MM.1S (cell line): Measurements from ENCODE around the gene PABPC3.

Experiments used
- CTCF ChIP-seq: fragments of 300-600 bp; sonication (generic); IDR thresholded peaks from 2 replicates; pipeline ENCODE4 v1.5.1; 2016; ENCODE audit warnings: antibody characterized with exemption, low read length, mixed read lengths
- EZH2 ChIP-seq: fragments of 300-600 bp; sonication (generic); optimal IDR thresholded peaks from 2 replicates; pipeline ENCODE3; 2017; ENCODE audit warnings: low read depth, mild to moderate bottlenecking, antibody characterized with exemption, low read length, mixed read lengths

- TF ChIP-seq CTCF: no peak
- no peak for TF ChIP-seq EZH2
Observed at GRCh38 chr13:25132751-25133390, 36.9 kb downstream of the PABPC3 start.
